Cardiac muscle cell (in vitro differentiated cells and primary cell): Measurements from ENCODE around the gene FGD3. TPM values are rescaled to one million over a fixed set of nuclear protein-coding genes. Genes with fewer than 3 reads are reported as not detected.

Experiments used
- DNase-seq, 2 donors: peaks; one replicate each; pipeline versions ENCODE4 v3.0.0 to v3.0.0-alpha.2; 2010 to 2017; ENCODE audit warnings: low read depth in 1 of 2, low spot score in 1 of 2
- H3K27ac ChIP-seq: fragments of 200-600 bp; sonication (generic); 2 replicates; pipeline ENCODE4 v1.5.1; 2016
- H3K27me3 ChIP-seq: fragments of 200-600 bp; sonication (generic); 2 replicates; pipeline ENCODE4 v1.6.0; 2016; ENCODE audit warnings: control low read depth
- H3K36me3 ChIP-seq: fragments of 200-600 bp; sonication (generic); 2 replicates; pipeline ENCODE4 v1.5.1; 2016; ENCODE audit warnings: control low read depth
- H3K4me1 ChIP-seq: fragments of 200-600 bp; sonication (generic); 2 replicates; pipeline ENCODE4 v1.8.1; 2017; ENCODE audit warnings: low read depth, mild to moderate bottlenecking, mixed run types
- H3K4me3 ChIP-seq: fragments of 200-600 bp; sonication (generic); 2 replicates; pipeline ENCODE4 v1.5.1; 2016; ENCODE audit warnings: mild to moderate bottlenecking
- H3K9me3 ChIP-seq: fragments of 200-600 bp; sonication (generic); 2 replicates; pipeline ENCODE4 v1.5.1; 2017; ENCODE audit warnings: low read depth, mild to moderate bottlenecking, control low read depth
- polyA plus RNA-seq: library from polyadenylated mRNA; unstranded; fragments of >200 nt; fragmentation: Nextera tagmentation; extraction: Ambion mirVana; gene quantifications from 2 replicates; pipeline ENCODE4 v1.2.1, GENCODE V29; 2016
- total RNA-seq: library from RNA; depleted of rRNA; stranded (reverse); fragments of >200 nt; gene quantifications from 2 replicates; pipeline ENCODE4 v1.2.3, GENCODE V29; 2016
- TF ChIP-seq, protein P1 (sequence below): IDR thresholded peaks from 2 replicates; pipeline ENCODE4 v1.5.1; 2012; ENCODE audit warnings: low read depth, mild to moderate bottlenecking, low read length

The FGD3 gene
- total and polyA plus RNA-seq, 2 experiments from 2014 or later = 0.18 TPM; not detected in 1

DNA sequence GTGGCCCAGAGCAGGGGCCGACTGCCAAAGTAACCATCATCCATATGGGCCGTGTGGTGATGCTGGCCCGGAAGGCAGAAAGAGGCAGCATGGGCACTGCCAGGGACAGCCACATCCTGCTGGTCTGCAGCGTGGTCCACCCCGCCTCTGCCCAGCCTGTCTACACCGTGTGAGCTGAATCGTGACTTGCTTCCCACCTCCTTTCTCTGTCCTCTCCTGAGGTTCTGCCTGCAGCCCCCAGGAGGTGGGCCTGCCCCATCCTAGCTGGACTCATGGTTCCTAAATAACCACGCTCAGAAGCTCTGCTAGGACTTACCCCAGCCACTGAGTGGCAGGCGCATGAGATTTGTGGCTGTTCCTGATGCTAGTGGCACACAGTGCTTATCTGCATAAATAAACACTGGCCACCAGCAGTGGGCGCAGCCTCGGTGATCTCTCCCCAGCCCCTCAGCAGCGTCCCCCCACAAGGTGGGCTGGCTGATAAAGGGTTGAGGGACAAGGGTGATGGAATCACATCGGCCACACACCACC, 88.6 kb downstream of the FGD3 start:
- no peak for DNase-seq
- Histone ChIP-seq H3K9me3 (no peaks in the 10 kb centered on the region), H3K27me3 (peaks cover 14% of the 10 kb centered on the region), H3K4me3 (no peak overlapping the region), H3K27ac (no peak overlapping the region), H3K4me1 (no peaks in the 10 kb centered on the region), H3K36me3 (no peaks in the 10 kb centered on the region)
- TF ChIP-seq, protein P1, sequence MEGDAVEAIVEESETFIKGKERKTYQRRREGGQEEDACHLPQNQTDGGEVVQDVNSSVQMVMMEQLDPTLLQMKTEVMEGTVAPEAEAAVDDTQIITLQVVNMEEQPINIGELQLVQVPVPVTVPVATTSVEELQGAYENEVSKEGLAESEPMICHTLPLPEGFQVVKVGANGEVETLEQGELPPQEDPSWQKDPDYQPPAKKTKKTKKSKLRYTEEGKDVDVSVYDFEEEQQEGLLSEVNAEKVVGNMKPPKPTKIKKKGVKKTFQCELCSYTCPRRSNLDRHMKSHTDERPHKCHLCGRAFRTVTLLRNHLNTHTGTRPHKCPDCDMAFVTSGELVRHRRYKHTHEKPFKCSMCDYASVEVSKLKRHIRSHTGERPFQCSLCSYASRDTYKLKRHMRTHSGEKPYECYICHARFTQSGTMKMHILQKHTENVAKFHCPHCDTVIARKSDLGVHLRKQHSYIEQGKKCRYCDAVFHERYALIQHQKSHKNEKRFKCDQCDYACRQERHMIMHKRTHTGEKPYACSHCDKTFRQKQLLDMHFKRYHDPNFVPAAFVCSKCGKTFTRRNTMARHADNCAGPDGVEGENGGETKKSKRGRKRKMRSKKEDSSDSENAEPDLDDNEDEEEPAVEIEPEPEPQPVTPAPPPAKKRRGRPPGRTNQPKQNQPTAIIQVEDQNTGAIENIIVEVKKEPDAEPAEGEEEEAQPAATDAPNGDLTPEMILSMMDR = no peak

DNA sequence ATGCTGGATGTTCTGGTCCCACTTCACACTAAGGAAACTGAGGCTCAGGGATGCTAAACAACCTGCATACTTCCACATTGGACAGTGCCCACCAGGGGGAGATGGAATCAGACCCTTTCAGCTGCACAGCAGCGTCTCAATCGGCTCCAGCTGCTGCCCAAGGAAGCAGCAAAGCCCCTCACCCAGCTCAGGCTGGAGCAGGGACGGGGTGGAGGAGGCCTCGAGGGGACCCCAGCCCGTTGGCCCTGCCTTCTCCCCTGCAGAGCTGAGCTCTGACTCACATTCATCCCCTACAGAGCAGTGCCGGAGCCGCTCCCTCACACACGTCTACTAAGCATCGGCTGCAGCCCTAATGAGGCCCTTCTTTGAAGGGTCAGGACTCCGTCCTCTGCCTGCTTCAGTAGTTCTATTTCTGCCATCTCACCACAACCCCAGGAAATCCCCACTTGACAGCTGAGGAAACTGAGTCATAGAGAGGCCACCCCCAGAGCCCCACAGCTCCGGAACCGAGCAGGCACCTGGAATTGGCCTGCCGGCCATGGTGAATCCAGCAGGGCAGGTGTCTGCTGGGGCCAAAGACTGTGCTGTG, 89.7 kb downstream of the FGD3 start:
- TF ChIP-seq, protein P1 = no peak
- Histone ChIP-seq H3K4me3 (no peak overlapping the region), H3K27me3 (peaks cover 5% of the 10 kb centered on the region), H3K27ac (no peak overlapping the region), H3K36me3 (no peaks in the 10 kb centered on the region), H3K9me3 (no peaks in the 10 kb centered on the region), H3K4me1 (no peaks in the 10 kb centered on the region)
- no peak for DNase-seq

DNA sequence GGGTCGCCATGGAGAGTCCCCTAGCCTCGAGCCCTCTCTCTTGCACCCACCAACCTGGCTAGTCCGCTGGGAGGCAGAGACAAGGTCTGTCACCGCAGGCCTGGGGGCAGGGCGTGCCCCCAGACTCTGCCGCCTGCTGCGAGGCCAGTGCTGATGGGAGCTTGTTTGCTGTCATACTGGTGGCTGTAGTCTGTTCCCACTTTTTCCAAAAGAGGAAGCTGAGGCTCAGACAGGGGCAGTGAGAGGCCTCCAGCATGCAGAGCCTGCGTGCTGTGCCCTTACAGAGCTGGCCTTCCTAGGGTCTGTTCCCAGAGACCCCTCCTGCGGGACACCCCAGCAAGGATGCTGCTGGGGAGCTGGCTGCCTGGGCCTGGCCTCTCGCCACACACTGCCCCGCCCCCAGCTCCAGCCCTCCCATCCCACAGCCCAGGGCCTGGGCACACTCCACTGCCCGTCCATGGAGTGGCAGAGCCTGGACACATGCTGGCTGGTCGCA, 90.2 kb downstream of the FGD3 start:
- no peak overlapping the region for H3K27ac ChIP-seq
- TF ChIP-seq, protein P1 = no peak
- no peaks in the 10 kb centered on the region for H3K4me1 ChIP-seq
- H3K27me3 ChIP-seq = no peaks in the 10 kb centered on the region
- H3K36me3 ChIP-seq = no peaks in the 10 kb centered on the region
- no peak for DNase-seq
- H3K4me3 ChIP-seq = no peak overlapping the region
- no peaks in the 10 kb centered on the region for H3K9me3 ChIP-seq

DNA sequence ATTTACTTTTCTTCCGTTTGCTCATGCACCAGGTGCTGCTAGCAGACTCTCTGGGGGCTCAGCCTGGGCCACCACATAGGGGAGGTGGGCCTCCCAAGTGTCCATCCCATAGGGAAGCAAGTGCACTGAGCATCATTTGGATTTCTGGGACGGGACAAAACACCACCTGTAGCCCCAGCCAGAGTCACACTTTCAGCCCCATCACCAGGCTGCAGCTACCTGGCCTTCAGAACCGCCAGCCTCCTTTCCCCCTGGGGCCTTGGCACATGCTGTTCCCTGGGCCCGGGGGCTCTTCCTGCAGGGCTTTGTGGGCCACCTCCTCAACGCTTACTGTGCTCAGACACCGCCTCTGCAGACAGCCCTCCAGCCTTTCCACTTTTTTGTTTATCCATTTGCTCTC, 91.6 kb downstream of the FGD3 start:
- Histone ChIP-seq H3K27ac (no peak overlapping the region), H3K27me3 (no peaks in the 10 kb centered on the region), H3K4me3 (no peak overlapping the region), H3K9me3 (no peaks in the 10 kb centered on the region), H3K4me1 (no peaks in the 10 kb centered on the region), H3K36me3 (no peaks in the 10 kb centered on the region)
- TF ChIP-seq, protein P1 = no peak
- no peak for DNase-seq

DNA sequence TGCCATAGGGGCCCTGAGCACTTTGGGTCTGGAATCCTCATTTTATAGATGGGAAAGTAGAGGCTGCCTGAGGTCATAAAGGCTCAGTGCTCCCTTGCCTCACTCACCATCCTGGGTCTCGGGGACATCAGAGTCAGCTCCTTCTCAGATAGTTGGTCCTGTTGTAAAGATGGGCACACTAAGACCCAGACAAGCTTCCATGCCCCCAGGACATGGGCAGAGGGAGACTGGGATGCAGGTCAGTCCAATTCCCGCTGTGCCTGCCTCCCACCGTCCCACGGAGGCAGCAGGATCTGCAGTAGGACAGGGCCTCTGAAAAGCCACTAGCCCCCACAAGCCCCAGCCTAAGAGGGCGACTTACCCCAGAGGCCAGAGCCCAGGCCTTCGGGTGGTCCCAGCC, 92.1 kb downstream of the FGD3 start:
- Histone ChIP-seq H3K27me3 (no peaks in the 10 kb centered on the region), H3K4me3 (no peak overlapping the region), H3K4me1 (no peaks in the 10 kb centered on the region), H3K9me3 (no peaks in the 10 kb centered on the region), H3K36me3 (no peaks in the 10 kb centered on the region), H3K27ac (no peak overlapping the region)
- TF ChIP-seq, protein P1 = no peak
- no peak for DNase-seq
